Cardiac fibroblast (primary cell): Measurements from ENCODE around the gene NWD2.

Experiments
- DNase-seq, 2 donors: peaks; one replicate each; pipeline versions ENCODE4 v3.0.0 to v3.0.0-alpha.2; 2010; ENCODE audit warnings: low read depth in 2 of 2
- H3K4me3 ChIP-seq, 2 donors: replicated peaks in 1 of 2; 1 replicate in 1 of 2; 2 replicates in 1 of 2; pipeline ENCODE4 v1.5.1; 2011; ENCODE audit warnings: low read depth in 2 of 2, low read length in 2 of 2, mild to moderate bottlenecking in 2 of 2, moderate library complexity in 1 of 2
- TF ChIP-seq, protein P1 (sequence below): IDR thresholded peaks from one replicate; pipeline ENCODE4 v1.5.1; 2011; ENCODE audit warnings: low read depth, mild to moderate bottlenecking, low read length, inconsistent platforms

NWD2 gene

GRCh38 chr4:37220685-37221084, 23.9 kb upstream of the NWD2 start:
- no peak overlapping the region for H3K4me3 ChIP-seq
- no peak for DNase-seq
- TF ChIP-seq, protein P1, sequence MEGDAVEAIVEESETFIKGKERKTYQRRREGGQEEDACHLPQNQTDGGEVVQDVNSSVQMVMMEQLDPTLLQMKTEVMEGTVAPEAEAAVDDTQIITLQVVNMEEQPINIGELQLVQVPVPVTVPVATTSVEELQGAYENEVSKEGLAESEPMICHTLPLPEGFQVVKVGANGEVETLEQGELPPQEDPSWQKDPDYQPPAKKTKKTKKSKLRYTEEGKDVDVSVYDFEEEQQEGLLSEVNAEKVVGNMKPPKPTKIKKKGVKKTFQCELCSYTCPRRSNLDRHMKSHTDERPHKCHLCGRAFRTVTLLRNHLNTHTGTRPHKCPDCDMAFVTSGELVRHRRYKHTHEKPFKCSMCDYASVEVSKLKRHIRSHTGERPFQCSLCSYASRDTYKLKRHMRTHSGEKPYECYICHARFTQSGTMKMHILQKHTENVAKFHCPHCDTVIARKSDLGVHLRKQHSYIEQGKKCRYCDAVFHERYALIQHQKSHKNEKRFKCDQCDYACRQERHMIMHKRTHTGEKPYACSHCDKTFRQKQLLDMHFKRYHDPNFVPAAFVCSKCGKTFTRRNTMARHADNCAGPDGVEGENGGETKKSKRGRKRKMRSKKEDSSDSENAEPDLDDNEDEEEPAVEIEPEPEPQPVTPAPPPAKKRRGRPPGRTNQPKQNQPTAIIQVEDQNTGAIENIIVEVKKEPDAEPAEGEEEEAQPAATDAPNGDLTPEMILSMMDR, result no peak

- no peak for DNase-seq
- H3K4me3 ChIP-seq, result no peak overlapping the region
- TF ChIP-seq, protein P1, result no peak
These were observed 20.8 kb upstream of the NWD2 start for GRCh38 chr4:37223732-37224131.

GRCh38 chr4:37224854-37225253, 19.7 kb upstream of the NWD2 start:
- no peak overlapping the region for H3K4me3 ChIP-seq
- TF ChIP-seq, protein P1, result no peak
- DNase-seq, result no peak

- TF ChIP-seq, protein P1, result no peak
- H3K4me3 ChIP-seq, result no peak overlapping the region
- DNase-seq, result no peak
These were observed 18.8 kb upstream of the NWD2 start for GRCh38 chr4:37225778-37226177.

DNA sequence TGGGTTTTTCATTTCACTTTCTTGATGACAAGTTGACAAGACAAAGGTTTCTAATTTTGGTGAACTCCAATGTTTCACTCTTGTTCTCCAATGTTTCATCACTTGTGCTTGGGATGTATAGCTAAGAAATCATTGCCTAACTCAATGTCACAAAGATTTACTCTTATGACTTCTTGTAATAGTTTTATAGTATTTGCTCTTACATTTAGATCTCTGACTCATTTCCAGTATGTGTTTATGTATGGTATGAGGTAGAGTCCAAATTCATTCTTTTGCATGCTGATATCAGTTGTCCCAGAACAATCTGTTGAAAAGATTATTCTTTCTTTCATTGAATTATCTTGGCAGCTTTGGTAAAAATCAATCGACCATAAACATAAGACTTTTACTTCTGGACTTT, 12.2 kb upstream of the NWD2 start:
- TF ChIP-seq, protein P1, result no peak
- no peak for DNase-seq
- no peak overlapping the region for H3K4me3 ChIP-seq

- no peak overlapping the region for H3K4me3 ChIP-seq
- TF ChIP-seq, protein P1, result no peak
- no peak for DNase-seq
These were observed 8.4 kb upstream of the NWD2 start for GRCh38 chr4:37236165-37236564.

GRCh38 chr4:37241647-37242046, 2.9 kb upstream of the NWD2 start:
- no peak for DNase-seq
- TF ChIP-seq, protein P1, result no peak

More at GRCh38 chr4:37241647-37242046, 2.9 kb upstream of the NWD2 start:
- H3K4me3 ChIP-seq, result no peak overlapping the region
